PC-9 (cell line): ENCODE data around the gene TNS1. TPM values are rescaled to one million over a fixed set of nuclear protein-coding genes. Genes with fewer than 3 reads are reported as not detected.

Experiments
- BruUV-seq: library from RNA; stranded (reverse); fragments of 400-500 nt; replicated peaks from 2 replicates; lab custom pipeline; 2021; lab: Mats Ljungman, UMichigan
- CTCF ChIA-PET: fragments of 300-600 bp; sonication (Branson Sonifier 250); formaldehyde crosslinking; loops from one replicate; lab custom pipeline; 2022; ENCODE audit warnings: antibody characterized with exemption; lab: Charles Lee
- POLR2A ChIA-PET: fragments of 300-600 bp; sonication (Branson Sonifier 250); formaldehyde crosslinking; loops from one replicate; lab custom pipeline; 2022; ENCODE audit warnings: antibody characterized with exemption; ENCODE audit not compliant: unreplicated experiment; lab: Charles Lee
- DNase-seq, 2 experiments: peaks; one replicate each; pipeline versions ENCODE4 v3.0.0 to v3.0.0-alpha.2; 2015 to 2022; ENCODE audit warnings: mixed read lengths in 1 of 2
- H2AFZ ChIP-seq: fragments of 200-600 bp; sonication (generic); 2 replicates; pipeline ENCODE4 v1.8.1; 2017; ENCODE audit warnings: antibody characterized with exemption
- H3F3A ChIP-seq: fragments of 200-600 bp; sonication (generic); 2 replicates; pipeline ENCODE4 v1.8.1; 2017; ENCODE audit warnings: antibody characterized with exemption, mild to moderate bottlenecking, low read depth; ENCODE audit not compliant: insufficient read depth
- H3K27ac ChIP-seq: fragments of 200-600 bp; sonication (generic); 2 replicates; pipeline ENCODE4 v1.6.1; 2016; ENCODE audit warnings: mixed run types
- H3K27me3 ChIP-seq: fragments of 200-600 bp; sonication (generic); 2 replicates; pipeline ENCODE4 v1.6.1; 2016; ENCODE audit warnings: low read depth, mixed run types; ENCODE audit not compliant: insufficient read depth
- H3K36me3 ChIP-seq: fragments of 200-600 bp; sonication (generic); 2 replicates; pipeline ENCODE4 v1.6.1; 2016; ENCODE audit warnings: low read depth, mixed run types
- H3K4me1 ChIP-seq: fragments of 200-600 bp; sonication (generic); replicated peaks from 2 replicates; pipeline ENCODE4 v1.6.1; 2016; ENCODE audit warnings: mixed run types; ENCODE audit not compliant: insufficient read depth
- H3K4me2 ChIP-seq: fragments of 200-600 bp; sonication (generic); 2 replicates; pipeline ENCODE4 v1.6.1; 2017; ENCODE audit warnings: mixed run types
- H3K4me3 ChIP-seq: fragments of 200-600 bp; sonication (generic); 2 replicates; pipeline ENCODE4 v1.6.1; 2016; ENCODE audit warnings: mixed run types
- H3K79me2 ChIP-seq: fragments of 200-600 bp; sonication (generic); 2 replicates; pipeline ENCODE4 v1.6.1; 2017; ENCODE audit warnings: low read depth, mixed run types
- H3K9me2 ChIP-seq: fragments of 200-600 bp; sonication (generic); 2 replicates; pipeline ENCODE4 v1.8.1; 2017; ENCODE audit warnings: mild to moderate bottlenecking; ENCODE audit not compliant: insufficient read depth
- H3K9me3 ChIP-seq: fragments of 200-600 bp; sonication (generic); 2 replicates; pipeline ENCODE4 v1.8.1; 2016; ENCODE audit warnings: low read depth; ENCODE audit not compliant: insufficient read depth
- H4K20me1 ChIP-seq: fragments of 200-600 bp; sonication (generic); 2 replicates; pipeline ENCODE4 v1.8.1; 2017; ENCODE audit not compliant: insufficient read depth
- EZH2 ChIP-seq: fragments of 200-600 bp; sonication (generic); IDR thresholded peaks from 2 replicates; pipeline ENCODE4 v1.8.0; 2017; ENCODE audit warnings: antibody characterized with exemption, low read depth
- intact Hi-C: fragments of 100-400 bp; cut with micrococcal nuclease; formaldehyde crosslinking; loops from one replicate; pipeline ENCODE4 v1.10.0; 2022; ENCODE audit not compliant: unreplicated experiment
- total RNA-seq: library from RNA; stranded (reverse); gene quantifications from 2 replicates; pipeline ENCODE4 v1.2.3, GENCODE V29; 2021
- TF ChIP-seq, protein P1 (sequence below): fragments of 200-600 bp; sonication (generic); conservative IDR thresholded peaks from 2 replicates; pipeline ENCODE4 v1.6.1; 2017; ENCODE audit warnings: mixed run types, antibody characterized with exemption, mild to moderate bottlenecking, moderate library complexity

Gene TNS1
- total RNA-seq, 1 experiment from 2014 or later: 5.5 TPM

DNA sequence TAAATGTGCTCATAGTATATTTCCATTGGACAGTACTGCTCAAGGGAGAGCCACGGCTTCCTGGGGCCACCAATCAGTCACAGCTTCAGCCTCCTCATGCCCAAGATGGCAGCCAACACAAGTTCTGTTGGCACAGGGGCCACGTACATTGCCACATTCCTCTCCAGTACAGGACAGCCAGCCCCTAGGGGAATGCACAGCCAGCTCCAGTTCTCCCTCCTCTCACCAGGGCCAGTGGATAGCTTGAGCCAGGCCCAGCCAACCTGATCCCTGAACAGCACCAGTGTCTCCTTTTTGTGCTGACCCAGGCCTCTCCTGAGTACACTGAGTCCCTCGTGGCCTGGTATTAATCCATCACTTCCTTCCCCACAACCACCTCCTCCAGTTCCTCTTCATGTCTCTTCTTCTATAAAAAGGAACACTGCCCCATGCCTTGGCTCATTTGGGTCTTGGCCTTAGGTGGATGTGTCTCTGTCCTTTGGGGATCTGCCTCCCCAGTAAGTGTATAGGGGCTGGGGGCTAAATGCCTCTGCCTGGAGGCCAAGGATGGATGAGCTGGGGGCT lies 168.7 kb downstream of the TNS1 start:
- ChIA-PET CTCF (interaction anchor here (0.5 kb wide), 1 partner anchor 459 kb away, joined by 3 read pairs; no protein-coding TSS in a partner anchor), POLR2A (no interaction called here)
- intact Hi-C loops: no loop called here
- H3K36me3 ChIP-seq: no peaks in the 10 kb centered on the region
- H3K9me3 ChIP-seq: no peaks in the 10 kb centered on the region
- no TSS peak for BruUV-seq
- no peaks in the 10 kb centered on the region for H3F3A ChIP-seq
- no peak for TF ChIP-seq EZH2
- TF ChIP-seq, protein P1, sequence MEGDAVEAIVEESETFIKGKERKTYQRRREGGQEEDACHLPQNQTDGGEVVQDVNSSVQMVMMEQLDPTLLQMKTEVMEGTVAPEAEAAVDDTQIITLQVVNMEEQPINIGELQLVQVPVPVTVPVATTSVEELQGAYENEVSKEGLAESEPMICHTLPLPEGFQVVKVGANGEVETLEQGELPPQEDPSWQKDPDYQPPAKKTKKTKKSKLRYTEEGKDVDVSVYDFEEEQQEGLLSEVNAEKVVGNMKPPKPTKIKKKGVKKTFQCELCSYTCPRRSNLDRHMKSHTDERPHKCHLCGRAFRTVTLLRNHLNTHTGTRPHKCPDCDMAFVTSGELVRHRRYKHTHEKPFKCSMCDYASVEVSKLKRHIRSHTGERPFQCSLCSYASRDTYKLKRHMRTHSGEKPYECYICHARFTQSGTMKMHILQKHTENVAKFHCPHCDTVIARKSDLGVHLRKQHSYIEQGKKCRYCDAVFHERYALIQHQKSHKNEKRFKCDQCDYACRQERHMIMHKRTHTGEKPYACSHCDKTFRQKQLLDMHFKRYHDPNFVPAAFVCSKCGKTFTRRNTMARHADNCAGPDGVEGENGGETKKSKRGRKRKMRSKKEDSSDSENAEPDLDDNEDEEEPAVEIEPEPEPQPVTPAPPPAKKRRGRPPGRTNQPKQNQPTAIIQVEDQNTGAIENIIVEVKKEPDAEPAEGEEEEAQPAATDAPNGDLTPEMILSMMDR: no peak
- H3K27ac ChIP-seq: no peak overlapping the region
- no peaks in the 10 kb centered on the region for H3K27me3 ChIP-seq
- H2AFZ ChIP-seq: no peak overlapping the region
- H3K4me2 ChIP-seq: no peak overlapping the region
- H3K9me2 ChIP-seq: no peaks in the 10 kb centered on the region
- no peaks in the 10 kb centered on the region for H3K79me2 ChIP-seq
- no peaks in the 10 kb centered on the region for H4K20me1 ChIP-seq
- no peak for DNase-seq
- H3K4me1 ChIP-seq: no peaks in the 10 kb centered on the region
- H3K4me3 ChIP-seq: no peak overlapping the region

DNA sequence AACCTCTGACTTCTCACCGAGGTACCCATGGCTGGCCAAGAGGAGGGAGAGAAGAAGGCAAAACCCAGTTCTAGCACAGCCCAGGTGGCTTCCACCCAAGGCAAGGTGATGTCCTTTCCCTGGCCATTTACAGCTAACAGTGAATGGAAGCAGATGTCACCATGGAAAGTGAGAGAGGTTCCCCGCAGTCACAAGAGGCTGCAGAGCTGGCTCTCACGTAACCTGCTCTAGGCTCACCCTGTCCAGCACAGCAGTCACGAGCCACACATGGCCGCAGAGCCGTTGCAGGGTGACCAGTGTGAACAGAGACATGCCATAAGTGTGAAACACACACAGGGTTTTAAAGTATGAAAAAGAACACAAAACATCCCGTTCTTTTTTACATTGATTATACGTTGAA lies 169.4 kb downstream of the TNS1 start:
- CTCF ChIA-PET: no interaction called here
- Histone ChIP-seq H3K4me1 (no peaks in the 10 kb centered on the region), H2AFZ (no peak overlapping the region), H4K20me1 (no peaks in the 10 kb centered on the region), H3K79me2 (no peaks in the 10 kb centered on the region), H3K36me3 (no peaks in the 10 kb centered on the region), H3K9me2 (no peaks in the 10 kb centered on the region), H3K27ac (no peak overlapping the region), H3K4me3 (no peak overlapping the region), H3K4me2 (no peak overlapping the region), H3K27me3 (no peaks in the 10 kb centered on the region), H3K9me3 (no peaks in the 10 kb centered on the region), H3F3A (no peaks in the 10 kb centered on the region)
- BruUV-seq: no TSS peak
- intact Hi-C loops: no loop called here
- DNase-seq: no peak
- TF ChIP-seq, protein P1: no peak
- TF ChIP-seq EZH2: no peak
- POLR2A ChIA-PET: no interaction called here

DNA sequence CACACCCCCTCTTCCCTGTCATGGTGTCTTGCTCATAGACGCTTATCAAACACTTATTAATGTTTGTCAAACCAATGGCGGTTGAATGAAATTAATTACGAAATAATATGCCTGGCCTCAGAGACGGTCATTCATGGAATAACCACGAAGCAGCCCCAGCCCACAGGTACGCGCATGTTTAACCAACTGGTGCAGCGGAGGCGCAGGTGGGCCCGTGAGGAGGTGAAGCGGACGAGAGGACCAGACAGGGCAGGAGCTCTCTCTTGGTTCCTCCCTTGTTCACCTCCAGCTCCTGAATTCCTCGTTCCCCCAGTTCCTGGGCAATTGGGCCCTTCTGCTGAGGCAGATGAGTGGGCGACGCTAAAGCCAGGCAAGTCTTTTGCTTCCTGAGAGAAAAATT lies 169.8 kb downstream of the TNS1 start:
- Histone ChIP-seq H3K36me3 (no peaks in the 10 kb centered on the region), H3K9me2 (no peaks in the 10 kb centered on the region), H3K79me2 (no peaks in the 10 kb centered on the region), H4K20me1 (no peaks in the 10 kb centered on the region), H3K27me3 (no peaks in the 10 kb centered on the region), H3K27ac (no peak overlapping the region), H2AFZ (no peak overlapping the region), H3K4me1 (no peaks in the 10 kb centered on the region), H3F3A (no peaks in the 10 kb centered on the region), H3K4me3 (no peak overlapping the region), H3K4me2 (no peak overlapping the region), H3K9me3 (no peaks in the 10 kb centered on the region)
- POLR2A ChIA-PET: no interaction called here
- no TSS peak for BruUV-seq
- intact Hi-C loops: no loop called here
- no peak for TF ChIP-seq EZH2
- TF ChIP-seq, protein P1: no peak
- CTCF ChIA-PET: no interaction called here
- DNase-seq: no peak
